ENCODE results near the gene COPB1. TPM values are rescaled to one million over a fixed set of nuclear protein-coding genes. Genes with fewer than 3 reads are reported as not detected.
A peak's percentile ranks its signal among the peaks of the same experiment; 100 is the strongest.

The COPB1 gene
- total RNA-seq, 1 experiment from 2014 or later = 94.8 TPM

GRCh38 chr11:14455648-14456430, 43.8 kb downstream of the COPB1 start:
- DNase-seq = no peak
- Histone ChIP-seq H3K27ac (ENCODE audit: low read length) (no peak overlapping the region), H3F3A (ENCODE audit: low read length, unreplicated experiment) (no peaks in the 10 kb centered on the region), H3K27me3 (ENCODE audit: low read length) (no peaks in the 10 kb centered on the region), H3K4me3 (ENCODE audit: low read length) (no peak overlapping the region), H3K9ac (ENCODE audit: low read length) (no peak overlapping the region), H3K9me3 (ENCODE audit: low read length) (no peaks in the 10 kb centered on the region), H2AFZ (ENCODE audit: low read length) (no peak overlapping the region), H3K36me3 (ENCODE audit: low read depth, low read length) (peaks cover 30% of the 10 kb centered on the region), H3K9me2 (replicated peaks; ENCODE audit: low read length) (no peaks in the 10 kb centered on the region), H4K20me1 (ENCODE audit: low read length) (no peaks in the 10 kb centered on the region), H3K4me1 (ENCODE audit: insufficient read depth, low read length) (peaks cover 14% of the 10 kb centered on the region; the same call in 1 of the 2 replicates), H3K4me2 (ENCODE audit: low read length) (no peak overlapping the region), H3K79me2 (ENCODE audit: low read length) (no peaks in the 10 kb centered on the region)
- no TSS peak for BruUV-seq (replicated peaks)
- intact Hi-C loops (cut with micrococcal nuclease) = loop anchor here (1.0 to 5.0 kb wide), 2 partner anchors 34 to 156 kb away; no protein-coding TSS in a partner anchor
- ChIA-PET CTCF (interaction anchor here (0.6 to 2.6 kb wide), 12 partner anchors 34 to 1213 kb away, joined by 3 to 35 read pairs (median 5); no protein-coding TSS in a partner anchor), POLR2A (ENCODE audit: unreplicated experiment) (interaction anchor here (0.5 to 0.7 kb wide), 5 partner anchors 13 to 176 kb away, joined by 3 to 6 read pairs (median 3); no protein-coding TSS in a partner anchor)
- ATAC-seq = peak; percentile 27
- no peak for TF ChIP-seq EZH2phosphoT487 (IDR thresholded peaks at IDR 0.05; ENCODE audit: borderline replicate concordance, low read length)
- no peak for TF ChIP-seq CTCF (conservative IDR thresholded peaks at IDR 0.05; ENCODE audit: low read depth, low read length)
- TF ChIP-seq EZH2 (IDR thresholded peaks at IDR 0.05; ENCODE audit: low read length, unreplicated experiment) = no peak

GRCh38 chr11:14454861-14455632, 44.6 kb downstream of the COPB1 start:
- CTCF ChIA-PET = interaction anchor here (0.6 to 2.6 kb wide), 14 partner anchors 17 to 1212 kb away, joined by 3 to 35 read pairs (median 5); no protein-coding TSS in a partner anchor

More at GRCh38 chr11:14454861-14455632, 44.6 kb downstream of the COPB1 start:
- POLR2A ChIA-PET (ENCODE audit: unreplicated experiment) = interaction anchor here (0.5 to 0.7 kb wide), 3 partner anchors 12 to 175 kb away, joined by 3 to 6 read pairs (median 3); no protein-coding TSS in a partner anchor
- BruUV-seq (replicated peaks) = TSS peak; percentile 14
- intact Hi-C loops (cut with micrococcal nuclease) = loop anchor here (1.0 to 5.0 kb wide), 2 partner anchors 33 to 155 kb away; no protein-coding TSS in a partner anchor
- no peak overlapping the region for H3K4me3 ChIP-seq (ENCODE audit: low read length)
- no peaks in the 10 kb centered on the region for H3K9me3 ChIP-seq (ENCODE audit: low read length)
- H3K79me2 ChIP-seq (ENCODE audit: low read length) = no peaks in the 10 kb centered on the region
- no peaks in the 10 kb centered on the region for H3K27me3 ChIP-seq (ENCODE audit: low read length)
- no peak overlapping the region for H2AFZ ChIP-seq (ENCODE audit: low read length)
- H3K36me3 ChIP-seq (ENCODE audit: low read depth, low read length) = peaks cover 27% of the 10 kb centered on the region
- no peaks in the 10 kb centered on the region for H3K9me2 ChIP-seq (replicated peaks; ENCODE audit: low read length)
- H3K4me2 ChIP-seq (ENCODE audit: low read length) = no peak overlapping the region
- no peak overlapping the region for H3K27ac ChIP-seq (ENCODE audit: low read length)
- no peaks in the 10 kb centered on the region for H3F3A ChIP-seq (ENCODE audit: low read length, unreplicated experiment)
- H3K9ac ChIP-seq (ENCODE audit: low read length) = no peak overlapping the region
- H4K20me1 ChIP-seq (ENCODE audit: low read length) = no peaks in the 10 kb centered on the region
- ATAC-seq (peak; percentile 53), DNase-seq (peak; percentile 55)
- peaks cover 9% of the 10 kb centered on the region; the same call in 1 of the 2 replicates for H3K4me1 ChIP-seq (ENCODE audit: insufficient read depth, low read length)
- TF ChIP-seq CTCF (conservative IDR thresholded peaks at IDR 0.05; ENCODE audit: low read depth, low read length) (peak; percentile 81), EZH2 (IDR thresholded peaks at IDR 0.05; ENCODE audit: low read length, unreplicated experiment) (no peak), EZH2phosphoT487 (IDR thresholded peaks at IDR 0.05; ENCODE audit: borderline replicate concordance, low read length) (no peak)
